SK-N-SH (cell line): ENCODE results near the gene MKS1. TPM values are rescaled to one million over a fixed set of nuclear protein-coding genes. Genes with fewer than 3 reads are reported as not detected.

Experiments used
- CTCF ChIA-PET: fragments of 300-600, 350-600 bp; formaldehyde crosslinking; extraction: SDS; loops from one replicate; lab custom pipeline; 2021; lab: Yijun Ruan, JAX
- POLR2A ChIA-PET: fragments of 350-600 bp; sonication (Branson Sonifier 250); formaldehyde crosslinking; extraction: SDS; loops from one replicate; lab custom pipeline; 2020; ENCODE audit warnings: antibody characterized with exemption, inconsistent platforms; lab: Yijun Ruan, JAX
- DNase-seq: peaks from one replicate; pipeline ENCODE4 v3.0.0; 2012
- H2AFZ ChIP-seq: fragments of 200-600 bp; sonication (generic); 2 replicates; pipeline ENCODE4 v1.8.1; 2016; ENCODE audit warnings: antibody characterized with exemption, mild to moderate bottlenecking, low read depth
- H3F3A ChIP-seq: fragments of 200-600 bp; sonication (generic); replicated peaks from 2 replicates; pipeline ENCODE3; 2016; ENCODE audit warnings: antibody characterized with exemption, mild to moderate bottlenecking; ENCODE audit not compliant: insufficient read depth
- H3K27ac ChIP-seq, 2 experiments: fragments of 200-500 bp in 1 of 2; fragments of 200-600 bp in 1 of 2; sonication (Bioruptor generic) in 1 of 2; sonication (generic), shearing (Covaris generic) in 1 of 2; 2 replicates each; pipeline versions ENCODE4 v1.5.1 to v1.6.1; 2014 to 2016; ENCODE audit warnings: low read depth in 2 of 2, inconsistent platforms in 1 of 2, low read length in 1 of 2, mild to moderate bottlenecking in 1 of 2, mixed read lengths in 1 of 2
- H3K27me3 ChIP-seq: fragments of 200-600 bp; sonication (generic), shearing (Covaris generic); 2 replicates; pipeline ENCODE4 v1.6.1; 2016; ENCODE audit warnings: mixed run types; ENCODE audit not compliant: insufficient read depth
- H3K36me3 ChIP-seq, 2 experiments: fragments of 200-500 bp in 1 of 2; fragments of 200-600 bp in 1 of 2; sonication (Bioruptor generic) in 1 of 2; sonication (generic) in 1 of 2; replicated peaks in 1 of 2; 2 replicates each; pipeline versions ENCODE3 to v1.5.1; 2014 to 2016; ENCODE audit warnings: low read length in 1 of 2, mild to moderate bottlenecking in 1 of 2; ENCODE audit not compliant: insufficient read depth in 2 of 2, control insufficient read depth in 1 of 2
- H3K4me1 ChIP-seq, 2 experiments: fragments of 200-500 bp in 1 of 2; fragments of 200-600 bp in 1 of 2; sonication (Bioruptor generic) in 1 of 2; sonication (generic), shearing (Covaris generic) in 1 of 2; 2 replicates each; pipeline versions ENCODE4 v1.5.1 to v1.6.1; 2014 to 2016; ENCODE audit warnings: low read depth in 1 of 2, low read length in 1 of 2, mixed run types in 1 of 2; ENCODE audit not compliant: insufficient read depth in 2 of 2, control insufficient read depth in 1 of 2
- H3K4me2 ChIP-seq: fragments of 200-600 bp; sonication (generic), shearing (Covaris generic); 2 replicates; pipeline ENCODE4 v1.6.1; 2017; ENCODE audit warnings: mixed run types
- H3K4me3 ChIP-seq, 2 experiments: fragments of 200-500 bp in 1 of 2; fragments of 200-600 bp in 1 of 2; sonication (Bioruptor generic) in 1 of 2; sonication (generic), shearing (Covaris generic) in 1 of 2; 2 replicates each; pipeline versions ENCODE4 v1.5.1 to v1.8.1; 2014 to 2016; ENCODE audit warnings: low read depth in 2 of 2, inconsistent platforms in 1 of 2, low read length in 1 of 2, mild to moderate bottlenecking in 1 of 2, mixed read lengths in 1 of 2, moderate library complexity in 1 of 2
- H3K79me2 ChIP-seq: fragments of 200-600 bp; sonication (generic); 2 replicates; pipeline ENCODE4 v1.8.1; 2017; ENCODE audit warnings: mild to moderate bottlenecking; ENCODE audit not compliant: insufficient read depth
- H3K9ac ChIP-seq: fragments of 200-600 bp; sonication (generic); 2 replicates; pipeline ENCODE4 v1.6.1; 2017; ENCODE audit warnings: mixed run types
- H3K9me2 ChIP-seq: fragments of 200-600 bp; sonication (generic); 2 replicates; pipeline ENCODE4 v1.6.1; 2017; ENCODE audit warnings: mixed run types
- H3K9me3 ChIP-seq: fragments of 200-600 bp; sonication (generic); 2 replicates; pipeline ENCODE4 v1.6.1; 2017; ENCODE audit warnings: mixed run types, mild to moderate bottlenecking, moderate library complexity
- H4K20me1 ChIP-seq: fragments of 200-600 bp; sonication (generic); 2 replicates; pipeline ENCODE4 v1.6.1; 2017; ENCODE audit warnings: mild to moderate bottlenecking, mixed run types; ENCODE audit not compliant: insufficient read depth
- CHD2 ChIP-seq: fragments of 150-350 bp; IDR thresholded peaks from 2 replicates; pipeline ENCODE4 v1.6.1; 2018; ENCODE audit warnings: low read length; ENCODE audit not compliant: partially characterized antibody
- ELF1 ChIP-seq: IDR thresholded peaks from 2 replicates; pipeline ENCODE4 v1.4.0; 2012
- EP300 ChIP-seq, 2 experiments: IDR thresholded peaks; 2 replicates each; pipeline versions ENCODE4 v1.4.0 to v1.6.1; 2012; ENCODE audit warnings: borderline replicate concordance in 1 of 2, low read depth in 1 of 2, low read length in 1 of 2
- EZH2phosphoT487 ChIP-seq: fragments of 200-600 bp; sonication (generic); IDR thresholded peaks from 2 replicates; pipeline ENCODE4 v1.6.1; 2017; ENCODE audit warnings: low read depth, mixed run types, mild to moderate bottlenecking, antibody characterized with exemption, moderate library complexity, borderline replicate concordance
- FOXJ3 ChIP-seq: sonication (generic); formaldehyde crosslinking; IDR thresholded peaks from 2 replicates; pipeline ENCODE4 v1.5.1; 2020; ENCODE audit warnings: mild to moderate bottlenecking, missing genetic modification reagents
- FOXM1 ChIP-seq: IDR thresholded peaks from 2 replicates; pipeline ENCODE4 v1.4.0; 2012; ENCODE audit warnings: low read depth, mild to moderate bottlenecking
- GABPA ChIP-seq: IDR thresholded peaks from 2 replicates; pipeline ENCODE4 v1.4.0; 2012; ENCODE audit warnings: low read depth, mild to moderate bottlenecking
- JUND ChIP-seq: IDR thresholded peaks from 2 replicates; pipeline ENCODE4 v1.4.0; 2012
- MEF2A ChIP-seq: IDR thresholded peaks from 2 replicates; pipeline ENCODE4 v1.4.0; 2012; ENCODE audit warnings: low read depth, borderline replicate concordance
- NFIC ChIP-seq: IDR thresholded peaks from 2 replicates; pipeline ENCODE4 v1.4.0; 2012; ENCODE audit warnings: borderline replicate concordance
- NRF1 ChIP-seq: IDR thresholded peaks from 2 replicates; pipeline ENCODE4 v1.6.1; 2012; ENCODE audit warnings: low read depth, mild to moderate bottlenecking, low read length
- POLR2AphosphoS5 ChIP-seq: IDR thresholded peaks from 2 replicates; pipeline ENCODE4 v1.6.1; 2012; ENCODE audit warnings: low read depth, low read length
- RCOR1 ChIP-seq: fragments of 150-350 bp; IDR thresholded peaks from 2 replicates; pipeline ENCODE4 v1.6.1; 2017; ENCODE audit warnings: antibody characterized with exemption, low read length
- REST ChIP-seq: IDR thresholded peaks from 2 replicates; pipeline ENCODE4 v1.6.1; 2012; ENCODE audit warnings: mild to moderate bottlenecking, low read depth, low read length, moderate library complexity
- TAF1 ChIP-seq: IDR thresholded peaks from 2 replicates; pipeline ENCODE4 v1.6.1; 2012; ENCODE audit warnings: low read depth, mild to moderate bottlenecking, low read length, moderate library complexity, borderline replicate concordance
- TCF12 ChIP-seq: IDR thresholded peaks from 2 replicates; pipeline ENCODE4 v1.4.0; 2012
- TEAD4 ChIP-seq: IDR thresholded peaks from 2 replicates; pipeline ENCODE4 v1.4.0; 2012; ENCODE audit warnings: mild to moderate bottlenecking, borderline replicate concordance; ENCODE audit not compliant: insufficient read depth
- USF1 ChIP-seq: IDR thresholded peaks from 2 replicates; pipeline ENCODE4 v1.4.0; 2012; ENCODE audit warnings: low read depth, borderline replicate concordance
- YY1 ChIP-seq: IDR thresholded peaks from 2 replicates; pipeline ENCODE4 v1.4.0; 2012; ENCODE audit warnings: low read depth, mild to moderate bottlenecking
- WGBS: methylation state at CpG from one replicate; pipeline ENCODE4 v1.1.6; 2017; ENCODE audit warnings: low lambda C conversion rate; 5-methylcytosine and 5-hydroxymethylcytosine counted together
- polyA plus RNA-seq, 3 experiments: library from polyadenylated mRNA; depleted of rRNA; stranded (reverse); fragments of >200 nt; gene quantifications; 2 replicates each; pipeline ENCODE4 v1.2.3, GENCODE V29; 2012

MKS1 gene
- polyA plus RNA-seq, 1 of the 3 experiments (the other 2 are of a cell fraction), result 28.5 TPM

- no peak for DNase-seq
- Histone ChIP-seq H3K79me2 (no peaks in the 10 kb centered on the region), H4K20me1 (no peaks in the 10 kb centered on the region), H3K27me3 (peaks cover 50% of the 10 kb centered on the region), H3F3A (no peaks in the 10 kb centered on the region), H3K4me3 (no peak overlapping the region), H3K9me3 (0 out of 2 replicates have a peak, but pooled peaks cover 3% of the 10 kb centered on the region)
- POLR2A ChIA-PET, result no interaction called here
- 1% methylated on average over 1 of the region's 1 CpG for WGBS
- TF ChIP-seq NRF1, result no peak
- TF ChIP-seq ELF1, result no peak
- no peak for TF ChIP-seq TAF1
- TF ChIP-seq REST, result no peak
- TF ChIP-seq FOXJ3 (CRISPR knock-in tag), result no peak
- no peak for TF ChIP-seq USF1
- TF ChIP-seq MEF2A, result no peak
- TF ChIP-seq EP300 (IDR thresholded peaks at IDR 0.05; ENCODE audit: borderline replicate concordance in 1 of 2, low read depth in 1 of 2, low read length in 1 of 2), result no peak
- no peak for TF ChIP-seq CHD2
- no peak for TF ChIP-seq TEAD4
- TF ChIP-seq YY1, result no peak
- TF ChIP-seq, all 33 proteins: peak for 0
- Histone ChIP-seq H2AFZ (no peak overlapping the region), H3K4me1 (no peaks in the 10 kb centered on the region), H3K9ac (no peak overlapping the region), H3K27ac (no peak overlapping the region), H3K4me2 (no peak overlapping the region), H3K9me2 (no peaks in the 10 kb centered on the region; the same call in 1 of the 2 replicates), H3K36me3 (no peaks in the 10 kb centered on the region)
- CTCF ChIA-PET, result interaction anchor here (0.8 to 3.1 kb wide), 2 partner anchors 14 to 111 kb away, joined by 3 to 19 read pairs; no protein-coding TSS in a partner anchor
Observed at GRCh38 chr17:58263773-58264172, 44.7 kb upstream of the MKS1 start.

- no peak overlapping the region for H3K27ac ChIP-seq
- DNase-seq, result no peak
- no peaks in the 10 kb centered on the region; the same call in 1 of the 2 replicates for H3K9me2 ChIP-seq
- H2AFZ ChIP-seq, result no peak overlapping the region
- no peaks in the 10 kb centered on the region for H3K36me3 ChIP-seq
- no peak overlapping the region for H3K4me2 ChIP-seq
- no peaks in the 10 kb centered on the region for H3F3A ChIP-seq
- H3K27me3 ChIP-seq, result peaks cover 40% of the 10 kb centered on the region
- ChIA-PET CTCF (interaction anchor here (0.8 to 1.4 kb wide), 2 partner anchors 10 to 43 kb away, joined by 3 read pairs; no protein-coding TSS in a partner anchor), POLR2A (no interaction called here)
- H3K79me2 ChIP-seq, result no peaks in the 10 kb centered on the region
- no peaks in the 10 kb centered on the region for H4K20me1 ChIP-seq
- 0 out of 2 replicates have a peak, but pooled peaks cover 3% of the 10 kb centered on the region for H3K9me3 ChIP-seq
- 53% methylated on average over 11 of the region's 11 CpGs for WGBS
- H3K4me1 ChIP-seq, result no peaks in the 10 kb centered on the region
- H3K9ac ChIP-seq, result no peak overlapping the region
- no peak overlapping the region for H3K4me3 ChIP-seq
- TF ChIP-seq RCOR1 (no peak), TEAD4 (no peak), FOXM1 (no peak), TCF12 (no peak), JUND (no peak), NFIC (no peak), EP300 (IDR thresholded peaks at IDR 0.05; ENCODE audit: borderline replicate concordance in 1 of 2, low read depth in 1 of 2, low read length in 1 of 2) (no peak), REST (no peak), POLR2AphosphoS5 (no peak), CHD2 (no peak), MEF2A (no peak), USF1 (no peak), EZH2phosphoT487 (no peak), GABPA (no peak)
Observed at GRCh38 chr17:58262149-58262548, 43.1 kb upstream of the MKS1 start.
